H1 (cell line): Measurements from ENCODE around the gene SETD1B. TPM values are rescaled to one million over a fixed set of nuclear protein-coding genes. Genes with fewer than 3 reads are reported as not detected.

Experiments used
- CHD1 ChIP-seq: IDR thresholded peaks from 2 replicates; pipeline ENCODE4 v1.6.1; 2012; ENCODE audit warnings: low read depth, low read length, improper control_type of control experiment
- CHD2 ChIP-seq: IDR thresholded peaks from 2 replicates; pipeline ENCODE4 v1.6.1; 2012; ENCODE audit warnings: low read length, improper control_type of control experiment
- CREB1 ChIP-seq: IDR thresholded peaks from 2 replicates; pipeline ENCODE4 v1.6.1; 2012; ENCODE audit warnings: inconsistent platforms
- HDAC6 ChIP-seq: IDR thresholded peaks from one replicate; pipeline ENCODE4 v1.7.1; 2012; ENCODE audit warnings: low read depth, mild to moderate bottlenecking, inconsistent platforms, low read length, moderate library complexity
- YY1 ChIP-seq: IDR thresholded peaks from 2 replicates; pipeline ENCODE4 v1.6.1; 2011; ENCODE audit warnings: low read depth, mild to moderate bottlenecking, low read length
- polyA plus RNA-seq, 7 experiments: library from polyadenylated mRNA; depleted of rRNA in 3 of 7; stranded (reverse) in 5 of 7; unstranded in 2 of 7; fragments of >200 nt in 5 of 7; fragments of 200-250 nt in 2 of 7; gene quantifications; 1 replicate in 5 of 7; 2 replicates in 1 of 7; 4 replicates in 1 of 7; pipeline versions ENCODE4 v1.2.1 to v1.2.3, GENCODE V29; 2011 to 2013; ENCODE audit warnings: missing spikeins in 2 of 7, mixed read lengths in 2 of 7
- total RNA-seq: library from RNA; stranded (reverse); fragmentation: NEBNext Ultra II Directional; extraction: Animal tissue kit (Norgen Biotek cat#: 25700); gene quantifications from 2 replicates; pipeline ENCODE4 v1.2.1, GENCODE V29; 2021

The SETD1B gene
- total and polyA plus RNA-seq, 2 of the 8 experiments (the other 6 are each of a cell fraction or from before 2014, with no cell fraction given), result 1.3 to 17.7 TPM

GRCh38 chr12:121830134-121830533 lies 26.3 kb downstream of the SETD1B start (continued):
- TF ChIP-seq CHD1, result no peak
- TF ChIP-seq YY1, result no peak
- no peak for TF ChIP-seq CREB1
- no peak for TF ChIP-seq CHD2
- TF ChIP-seq HDAC6, result no peak
